Measurements from ENCODE around the gene DMRTB1.
"Not testable (repeated sequence)": the region's sequence is repeated elsewhere in the genome, so short reads cannot be mapped to it uniquely, and the experiment has no call there.

The DMRTB1 gene

GRCh38 chr1:53459321-53460175 is at the start of gene DMRTB1:
Gene DMRTB1, plus strand, starts transcription at chr1:53459399. Its CDS starts 55 bp downstream, at chr1:53459454.
- no peak for DNase-seq (ENCODE audit: low read depth)

- DNase-seq (ENCODE audit: low read depth), result no peak
Measured at GRCh38 chr1:53409695-53410094, 49.5 kb upstream of the DMRTB1 start.

DNA sequence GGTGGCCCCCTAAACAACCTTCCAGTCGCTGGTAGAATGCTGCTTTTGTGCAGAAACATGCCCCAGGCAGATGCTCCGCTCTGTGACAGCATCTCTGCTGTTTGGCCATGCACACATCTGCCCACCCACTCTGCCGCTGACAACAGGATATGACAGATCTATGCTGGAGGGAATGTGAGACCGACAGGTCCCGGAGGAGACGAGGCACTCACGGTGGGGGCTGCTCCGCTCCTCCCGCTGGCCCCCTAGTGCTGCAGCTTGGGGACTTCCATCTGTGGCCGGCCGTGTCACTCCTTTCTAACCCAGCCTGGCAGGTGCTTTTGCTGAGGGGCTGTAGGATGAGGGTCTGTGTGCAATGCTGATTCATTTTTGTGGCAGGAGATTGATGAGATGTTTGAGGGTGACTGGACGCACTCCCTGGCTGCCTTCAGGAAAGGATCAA is 49.1 kb upstream of the DMRTB1 start:
- no peak for DNase-seq (ENCODE audit: low read depth)

GRCh38 chr1:53410701-53411100 is 48.5 kb upstream of the DMRTB1 start:
- DNase-seq (ENCODE audit: low read depth), result no peak

- no peak for DNase-seq (ENCODE audit: low read depth)
Measured at GRCh38 chr1:53411541-53412152, 47.6 kb upstream of the DMRTB1 start.

GRCh38 chr1:53412285-53413174 is 46.7 kb upstream of the DMRTB1 start:
- no peak for DNase-seq (ENCODE audit: low read depth)

DNA sequence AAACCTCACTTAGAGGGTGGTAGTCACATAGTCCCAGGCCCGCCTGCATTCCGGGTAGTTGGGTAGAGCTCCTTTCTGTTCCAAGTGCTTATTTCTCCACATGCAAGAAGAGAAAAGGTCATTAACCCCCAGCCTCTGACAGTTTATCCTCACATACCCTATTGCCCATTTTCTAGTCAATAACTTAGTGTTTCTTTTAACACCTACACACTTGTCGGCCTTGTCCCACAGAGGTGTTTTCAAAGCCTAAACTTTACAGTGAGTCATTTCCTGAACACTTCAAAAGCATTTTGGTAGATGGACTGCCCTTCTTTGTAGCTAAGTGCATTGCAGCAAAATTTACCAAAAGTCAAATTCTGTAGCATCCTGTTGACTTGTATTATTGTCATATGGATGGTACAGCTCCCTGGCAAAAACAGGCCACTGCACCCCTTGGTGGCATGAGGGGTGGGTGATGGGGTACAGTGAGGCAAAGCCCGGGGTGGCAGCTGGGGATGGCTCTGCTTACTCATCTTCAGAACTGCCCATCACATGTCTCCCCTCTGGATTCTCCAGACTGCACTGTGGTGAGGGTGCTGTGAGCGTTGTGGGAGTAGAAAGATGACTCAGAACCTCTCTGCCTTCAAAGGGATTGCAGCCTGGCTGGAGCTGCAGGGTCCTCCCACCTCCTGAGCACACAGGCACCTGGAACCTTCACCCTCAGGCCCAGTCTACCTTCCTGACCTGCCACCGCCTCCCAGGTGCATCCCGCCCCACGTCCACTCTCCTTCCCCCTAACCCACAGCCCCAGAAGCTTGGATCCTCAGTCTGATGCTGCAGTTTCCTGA is 45.8 kb upstream of the DMRTB1 start:
- peak; percentile 46 for DNase-seq (ENCODE audit: low read depth)

- DNase-seq (ENCODE audit: low read depth), result no peak
Measured at GRCh38 chr1:53414632-53415031, 44.6 kb upstream of the DMRTB1 start.

GRCh38 chr1:53415432-53415831 is 43.8 kb upstream of the DMRTB1 start:
- no peak for DNase-seq (ENCODE audit: low read depth)

GRCh38 chr1:53416269-53416813 is 42.9 kb upstream of the DMRTB1 start:
- no peak for DNase-seq (ENCODE audit: low read depth)

- no peak for DNase-seq (ENCODE audit: low read depth)
Measured at GRCh38 chr1:53417074-53417511, 42.1 kb upstream of the DMRTB1 start.

GRCh38 chr1:53419034-53419433 is 40.2 kb upstream of the DMRTB1 start:
- DNase-seq (ENCODE audit: low read depth), result no peak

DNA sequence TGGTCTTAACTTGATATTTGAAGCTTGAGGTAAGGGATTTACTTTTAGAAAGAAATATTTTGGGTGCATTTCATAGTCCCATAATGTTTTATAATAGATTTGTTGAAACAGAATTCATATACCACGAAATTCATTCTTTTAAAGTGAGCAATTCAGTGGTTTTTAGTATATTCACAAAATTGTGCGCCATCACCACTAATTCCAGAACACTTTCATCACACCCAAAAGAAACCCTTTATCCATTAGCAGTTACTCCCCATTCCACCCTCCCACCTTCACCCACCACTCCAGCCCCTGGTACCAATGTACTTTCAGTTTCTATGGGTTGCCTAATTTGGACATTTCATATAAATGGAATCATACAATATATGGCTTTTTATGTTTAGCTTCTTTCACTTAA is 38.9 kb upstream of the DMRTB1 start:
- DNase-seq (ENCODE audit: low read depth), result no peak

DNA sequence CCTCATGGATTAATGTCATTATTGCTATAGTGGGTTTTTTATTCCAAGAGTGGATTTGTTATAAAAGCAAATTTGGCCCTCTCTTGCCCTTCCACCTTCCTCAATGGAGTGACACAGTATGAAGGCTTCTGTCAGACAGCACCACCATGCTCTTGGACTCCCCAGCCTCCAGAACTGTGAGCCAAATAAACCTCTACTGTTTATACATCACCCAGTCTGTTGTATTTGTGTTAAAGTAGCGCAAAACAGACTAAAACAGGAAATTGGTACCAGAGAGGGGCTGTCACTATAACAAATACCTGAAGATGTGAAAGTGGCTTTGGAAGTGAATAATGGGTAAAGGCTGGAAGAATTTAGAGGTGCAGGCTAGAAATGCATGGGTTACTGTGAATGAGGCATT is 38.0 kb upstream of the DMRTB1 start:
- no peak for DNase-seq (ENCODE audit: low read depth)

DNA sequence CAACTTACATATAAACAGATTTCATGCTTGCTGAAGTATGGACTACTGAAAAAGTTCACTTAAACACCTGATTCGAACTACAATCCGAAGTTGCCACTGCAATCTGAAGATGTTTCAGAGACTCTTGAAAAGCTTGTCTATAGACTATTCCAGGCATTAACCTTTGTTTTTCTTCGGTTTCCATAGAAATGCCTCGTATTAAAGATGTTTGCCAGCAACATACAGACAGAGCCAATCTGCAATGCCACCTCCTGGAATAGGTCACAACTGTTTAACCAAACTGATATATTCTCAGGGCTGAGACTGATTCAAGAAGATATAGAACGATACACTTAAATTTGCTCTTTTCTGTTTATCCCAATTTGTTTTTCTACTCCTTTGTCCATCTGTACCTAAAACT is 28.9 kb upstream of the DMRTB1 start:
- DNase-seq (ENCODE audit: low read depth), result no peak

- no peak for DNase-seq (ENCODE audit: low read depth)
Measured at GRCh38 chr1:53430779-53431178, 28.4 kb upstream of the DMRTB1 start.

- DNase-seq (ENCODE audit: low read depth), result no peak
Measured at GRCh38 chr1:53431244-53431643, 28.0 kb upstream of the DMRTB1 start.

- DNase-seq (ENCODE audit: low read depth), result no peak
Measured at GRCh38 chr1:53431805-53432565, 27.2 kb upstream of the DMRTB1 start.

DNA sequence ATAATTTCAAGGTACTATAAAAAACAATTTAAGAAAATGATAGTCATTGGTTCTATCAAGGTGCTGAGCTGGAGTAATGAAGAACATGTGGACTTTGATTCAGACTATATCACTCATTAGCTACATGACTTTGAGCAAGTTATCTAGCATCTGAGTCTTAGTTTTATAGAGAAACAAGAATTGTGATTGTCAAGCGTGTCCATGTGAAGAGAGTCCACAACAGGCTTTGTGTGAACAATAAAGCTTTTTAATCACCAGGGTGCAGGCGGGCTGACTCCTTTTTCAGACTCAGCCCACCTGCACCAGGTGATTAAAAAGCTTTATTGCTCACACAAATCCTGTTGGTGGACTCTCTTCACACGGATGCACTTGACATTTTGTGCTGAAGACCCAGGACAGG is 26.6 kb upstream of the DMRTB1 start:
- DNase-seq (ENCODE audit: low read depth), result no peak

DNA sequence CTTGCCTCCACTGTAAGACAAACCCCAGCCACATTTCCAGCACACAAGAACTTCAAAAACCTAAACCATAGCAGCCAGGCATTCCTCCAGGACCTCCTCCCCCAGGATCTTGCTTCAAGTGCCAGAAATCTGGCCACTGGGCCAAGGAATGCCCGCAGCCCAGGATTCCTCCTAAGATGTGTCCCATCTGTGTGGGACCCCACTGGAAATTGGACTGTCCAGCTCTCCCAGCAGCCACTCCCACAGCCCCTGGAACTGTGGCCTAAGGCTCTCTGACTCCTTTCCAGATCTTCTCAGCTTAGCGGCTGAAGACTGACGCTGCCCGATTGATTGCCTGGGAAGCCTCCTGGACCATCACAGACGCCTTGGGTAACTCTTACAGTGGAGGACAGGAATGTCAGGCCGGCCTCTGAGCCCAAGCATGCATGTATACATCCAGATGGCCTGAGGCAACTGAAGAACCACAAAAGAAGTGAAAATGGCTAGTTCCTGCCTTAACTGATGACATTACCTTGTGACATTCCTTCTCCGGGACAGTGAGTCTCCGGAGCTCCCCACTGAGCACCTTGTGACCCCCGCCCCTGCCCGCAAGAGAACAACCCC is 24.7 kb upstream of the DMRTB1 start:
- DNase-seq (ENCODE audit: low read depth), result not testable (repeated sequence)

Data from HS-5 (cell line).